ENCODE data around the gene SLC44A1.

The SLC44A1 gene

DNA sequence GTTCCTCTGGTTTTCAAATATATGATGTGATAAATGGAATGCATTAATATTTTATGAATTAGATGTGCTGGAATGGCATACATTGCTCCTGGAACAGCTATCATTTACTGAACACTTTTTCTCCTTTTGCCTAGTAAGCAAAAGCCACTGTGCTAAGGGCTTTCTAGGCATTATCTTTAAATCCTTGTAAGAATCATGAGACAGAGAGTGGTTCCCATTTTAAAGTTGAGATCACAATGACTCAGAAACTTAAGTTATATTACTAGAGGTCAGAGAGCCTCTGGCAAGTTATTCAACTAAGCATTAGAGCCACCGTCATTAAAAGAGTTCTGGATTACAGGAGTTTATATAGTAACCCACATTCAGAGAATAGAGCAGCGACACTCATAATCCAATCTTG is 176.7 kb downstream of the SLC44A1 start:
- no peak for TF ChIP-seq TSHZ2 (CRISPR knock-in tag; IDR thresholded peaks at IDR 0.05)
- no peak for TF ChIP-seq ZFP3 (CRISPR knock-in tag; IDR thresholded peaks at IDR 0.05)
- no peak for TF ChIP-seq ZC3H10 (CRISPR knock-in tag; IDR thresholded peaks at IDR 0.05)
- TF ChIP-seq ZNF8 (CRISPR knock-in tag; IDR thresholded peaks at IDR 0.05), result no peak
- TF ChIP-seq SNAI2 (CRISPR knock-in tag; IDR thresholded peaks at IDR 0.05), result no peak
- no peak for TF ChIP-seq RARB (CRISPR knock-in tag; IDR thresholded peaks at IDR 0.05)
- TF ChIP-seq ZNF565 (CRISPR knock-in tag; conservative IDR thresholded peaks at IDR 0.05; ENCODE audit: low read depth), result no peak
- no peak for TF ChIP-seq TOX (CRISPR knock-in tag; IDR thresholded peaks at IDR 0.05; ENCODE audit: borderline replicate concordance)
- TF ChIP-seq CSRNP3 (CRISPR knock-in tag; IDR thresholded peaks at IDR 0.05), result no peak
- TF ChIP-seq GLIS3 (CRISPR knock-in tag; IDR thresholded peaks at IDR 0.05), result no peak
- no peak for TF ChIP-seq ISL1 (CRISPR knock-in tag; IDR thresholded peaks at IDR 0.05)
- no peak for TF ChIP-seq ARNTL (CRISPR knock-in tag; IDR thresholded peaks at IDR 0.05; ENCODE audit: borderline replicate concordance, low read depth)
- no peak for TF ChIP-seq OSR1 (CRISPR knock-in tag; IDR thresholded peaks at IDR 0.05)
- TF ChIP-seq ZFP30 (CRISPR knock-in tag; IDR thresholded peaks at IDR 0.05), result no peak
- no peak for TF ChIP-seq POU6F1 (CRISPR knock-in tag; IDR thresholded peaks at IDR 0.05; ENCODE audit: borderline replicate concordance, low read depth)
- TF ChIP-seq CREB5 (CRISPR knock-in tag; IDR thresholded peaks at IDR 0.05; ENCODE audit: low read depth), result no peak
- no peak for ATAC-seq

DNA sequence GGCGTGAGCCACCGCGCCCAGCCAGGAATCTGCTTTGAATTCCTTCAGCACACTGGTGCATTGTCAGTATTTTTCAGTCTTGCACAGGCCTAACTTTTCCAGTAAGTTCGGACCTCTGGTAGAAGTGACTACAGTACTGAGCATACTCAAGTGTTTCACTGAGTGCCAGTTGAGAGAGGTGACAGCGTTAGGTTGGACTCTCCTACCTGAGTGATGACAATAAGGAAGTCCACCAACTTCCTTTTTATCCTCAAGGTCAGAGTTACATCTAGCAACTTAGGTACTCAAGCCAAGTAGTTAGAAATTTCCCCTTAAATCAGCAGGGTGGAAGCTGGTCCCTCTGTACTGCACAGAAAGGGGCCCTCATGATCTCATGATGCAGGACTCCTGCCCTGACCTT is 177.4 kb downstream of the SLC44A1 start:
- TF ChIP-seq POU6F1 (CRISPR knock-in tag; IDR thresholded peaks at IDR 0.05; ENCODE audit: borderline replicate concordance, low read depth), result no peak
- no peak for ATAC-seq

- ATAC-seq, result peak; percentile 94
- TF ChIP-seq ESRRG (CRISPR knock-in tag; IDR thresholded peaks at IDR 0.05), result no peak
- no peak for TF ChIP-seq OSR1 (CRISPR knock-in tag; IDR thresholded peaks at IDR 0.05)
- TF ChIP-seq TSHZ2 (CRISPR knock-in tag; IDR thresholded peaks at IDR 0.05), result no peak
- TF ChIP-seq POU6F1 (CRISPR knock-in tag; IDR thresholded peaks at IDR 0.05; ENCODE audit: borderline replicate concordance, low read depth), result no peak
- no peak for TF ChIP-seq CSDC2 (CRISPR knock-in tag; IDR thresholded peaks at IDR 0.05)
- TF ChIP-seq PPARA (CRISPR knock-in tag; IDR thresholded peaks at IDR 0.05; ENCODE audit: borderline replicate concordance), result no peak
- TF ChIP-seq TOX (CRISPR knock-in tag; IDR thresholded peaks at IDR 0.05; ENCODE audit: borderline replicate concordance), result no peak
- TF ChIP-seq ISL1 (CRISPR knock-in tag; IDR thresholded peaks at IDR 0.05), result no peak
- TF ChIP-seq CSRNP3 (CRISPR knock-in tag; IDR thresholded peaks at IDR 0.05), result no peak
- no peak for TF ChIP-seq CREB5 (CRISPR knock-in tag; IDR thresholded peaks at IDR 0.05; ENCODE audit: low read depth)
- no peak for TF ChIP-seq GLIS3 (CRISPR knock-in tag; IDR thresholded peaks at IDR 0.05)
- no peak for TF ChIP-seq ZNF8 (CRISPR knock-in tag; IDR thresholded peaks at IDR 0.05)
- TF ChIP-seq ZNF565 (CRISPR knock-in tag; conservative IDR thresholded peaks at IDR 0.05; ENCODE audit: low read depth), result no peak
- TF ChIP-seq ARNTL (CRISPR knock-in tag; IDR thresholded peaks at IDR 0.05; ENCODE audit: borderline replicate concordance, low read depth), result no peak
Measured at GRCh38 chr9:105425816-105426433, 181.5 kb downstream of the SLC44A1 start.

Measured in SK-N-SH treated with all-trans-retinoic acid at 6 μM for 48 hours (cell line).